Left ventricle myocardium superior (tissue), 1 donor: ENCODE measurements around the gene NSL1. TPM values are rescaled to one million over a fixed set of nuclear protein-coding genes. Genes with fewer than 3 reads are reported as not detected.
A peak's percentile ranks its signal among the peaks of the same experiment; 100 is the strongest.
"Not testable (repeated sequence)": the region's sequence is repeated elsewhere in the genome, so short reads cannot be mapped to it uniquely, and the experiment has no call there.

Experiments used
- ATAC-seq: fragments of 200-7000 bp; cut with Tn5 transposase; one replicate; pipeline ENCODE4 v1.9.1; 2020; ENCODE audit warnings: mild to moderate bottlenecking, moderate library complexity
- DNase-seq: peaks from one replicate; pipeline ENCODE4 v3.0.0-alpha.2; 2020
- intact Hi-C: fragments of 100-400 bp; cut with micrococcal nuclease; formaldehyde crosslinking; loops from one replicate; pipeline ENCODE4 v1.11.0; 2022
- total RNA-seq: library from RNA; stranded (reverse); fragmentation: NEBNext Ultra II Directional; extraction: Animal tissue kit (Norgen Biotek cat#: 25700); gene quantifications from one replicate; pipeline ENCODE4 v1.2.1, GENCODE V29; 2021
- donor health status: DM: no; HTN: yes; CAD: no; lungs with severe emphysema.

The NSL1 gene
- total RNA-seq, 1 donor from 2014 or later = 25.5 TPM

GRCh38 chr1:212719633-212720032 lies 71.9 kb downstream of the NSL1 start:
- no peak for ATAC-seq
- intact Hi-C loops = no loop called here
- DNase-seq = no peak

GRCh38 chr1:212718499-212718898 lies 73.1 kb downstream of the NSL1 start:
- intact Hi-C loops = no loop called here
- ATAC-seq = no peak
- DNase-seq = no peak

- intact Hi-C loops = no loop called here
- DNase-seq (no peak), ATAC-seq (no peak)
These were observed 75.4 kb downstream of the NSL1 start for GRCh38 chr1:212716161-212716560.

- intact Hi-C loops = no loop called here
- ATAC-seq (no peak), DNase-seq (no peak)
These were observed 78.0 kb downstream of the NSL1 start for GRCh38 chr1:212713465-212714136.

- no peak for ATAC-seq
- intact Hi-C loops = no loop called here
- DNase-seq = no peak
These were observed 78.9 kb downstream of the NSL1 start for GRCh38 chr1:212712451-212713303.

- intact Hi-C loops, ATAC-seq, DNase-seq: not testable (repeated sequence)
These were observed 79.6 kb downstream of the NSL1 start for GRCh38 chr1:212711974-212712373.

GRCh38 chr1:212710566-212710965 lies 81.0 kb downstream of the NSL1 start:
- intact Hi-C loops = no loop called here
- ATAC-seq (no peak), DNase-seq (no peak)

- ATAC-seq (no peak), DNase-seq (no peak)
- intact Hi-C loops = no loop called here
These were observed 87.5 kb downstream of the NSL1 start for GRCh38 chr1:212703991-212704564.

GRCh38 chr1:212702672-212703071 lies 88.9 kb downstream of the NSL1 start:
- intact Hi-C loops = no loop called here
- no peak for ATAC-seq
- DNase-seq = no peak

GRCh38 chr1:212701910-212702309 lies 89.7 kb downstream of the NSL1 start:
- ATAC-seq = no peak
- intact Hi-C loops = no loop called here
- no peak for DNase-seq

- ATAC-seq = peak; percentile 80
- DNase-seq = peak; percentile 61
- intact Hi-C loops = no loop called here
These were observed 90.4 kb downstream of the NSL1 start for GRCh38 chr1:212700892-212701819.

- intact Hi-C loops = no loop called here
- ATAC-seq (peak; percentile 67), DNase-seq (peak; percentile 65)
These were observed 91.2 kb downstream of the NSL1 start for GRCh38 chr1:212700223-212700891.

- ATAC-seq (peak; percentile 81), DNase-seq (peak; percentile 80)
- intact Hi-C loops = no loop called here
These were observed 91.9 kb downstream of the NSL1 start, which contains the start of gene BATF3 for GRCh38 chr1:212699625-212700222. BATF3 (minus strand) TSS chr1:212699840; CDS start chr1:212699762, 78 bp downstream.

- DNase-seq (peak; percentile 58), ATAC-seq (peak; percentile 55)
- intact Hi-C loops = no loop called here
These were observed 92.4 kb downstream of the NSL1 start for GRCh38 chr1:212699104-212699624.

GRCh38 chr1:212698467-212699103 lies 93.0 kb downstream of the NSL1 start:
- DNase-seq = no peak
- no peak for ATAC-seq
- intact Hi-C loops = no loop called here

- intact Hi-C loops = no loop called here
- DNase-seq (no peak), ATAC-seq (no peak)
These were observed 94.8 kb downstream of the NSL1 start for GRCh38 chr1:212696721-212697331.
